NCI-H2196 (cell line): ENCODE data around the gene FBXW8.

Experiments used
- DNase-seq: peaks from one replicate; lab custom pipeline; 2025; ENCODE audit not compliant: unreplicated experiment; lab: John Stamatoyannopoulos, UW

The FBXW8 gene

DNA sequence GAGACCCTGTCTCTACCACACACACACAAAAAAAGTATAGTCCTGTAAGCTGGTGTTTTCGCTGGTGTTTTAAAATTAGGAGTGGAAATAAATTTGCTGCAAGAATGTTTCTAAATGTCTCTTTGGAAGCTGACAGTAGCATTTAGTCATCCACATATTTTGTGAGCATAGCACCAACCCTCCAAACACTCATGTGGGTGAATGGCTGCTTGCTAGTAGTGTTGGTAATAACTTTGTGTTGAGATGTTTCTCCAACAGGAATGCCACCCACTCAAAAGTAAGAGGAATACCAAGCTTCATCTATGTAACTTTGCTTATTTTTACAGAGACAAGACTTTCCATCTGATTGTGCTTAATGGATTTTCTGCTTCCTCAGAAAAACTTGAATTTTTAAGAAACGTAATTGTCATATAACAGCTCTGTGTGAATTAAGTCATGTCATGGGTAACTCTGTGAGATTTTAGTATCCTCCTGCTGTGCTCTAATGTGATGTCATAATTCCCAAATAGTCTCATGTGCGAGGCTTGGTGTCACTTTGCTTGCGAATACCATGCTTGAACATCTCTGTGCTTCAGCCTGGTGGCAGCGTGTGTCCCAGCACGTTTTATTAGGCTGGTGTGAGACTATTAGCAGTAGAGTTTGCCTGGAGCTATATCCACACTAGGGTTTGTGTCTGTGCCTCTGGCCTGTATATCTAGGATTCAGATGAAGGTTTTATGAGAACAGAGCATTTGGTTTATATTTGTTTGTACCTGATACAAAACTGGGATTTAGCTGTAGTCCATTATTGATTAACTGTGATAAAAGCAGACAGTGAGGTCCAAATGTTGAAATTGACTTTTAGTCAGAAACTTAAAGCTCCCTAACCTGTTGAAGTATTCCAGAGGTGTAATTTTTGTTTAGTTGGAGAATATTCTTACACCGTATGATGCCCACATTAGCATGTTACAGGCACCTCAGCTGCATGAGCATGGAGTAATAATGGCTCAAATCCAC is 80.5 kb downstream of the FBXW8 start:
- no peak for DNase-seq

DNA sequence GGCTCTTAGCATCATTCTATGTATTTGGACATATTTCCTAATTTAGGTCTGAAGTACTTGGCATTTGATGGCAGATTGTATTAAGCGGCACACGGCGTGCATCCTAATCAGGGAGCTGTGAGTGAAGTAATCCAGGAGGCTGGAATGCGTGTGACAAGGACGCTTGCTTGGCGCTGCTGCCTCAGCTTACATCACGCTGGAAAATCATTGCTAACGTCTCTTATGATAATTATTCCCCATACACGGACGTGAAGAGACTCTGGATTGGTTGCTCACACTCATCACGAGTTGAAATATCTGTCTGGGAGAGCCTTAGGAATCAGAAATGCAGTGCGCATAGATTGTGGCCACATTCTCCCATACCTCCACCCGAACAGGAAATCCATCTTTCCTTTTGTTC is 85.3 kb downstream of the FBXW8 start:
- DNase-seq, result no peak

DNA sequence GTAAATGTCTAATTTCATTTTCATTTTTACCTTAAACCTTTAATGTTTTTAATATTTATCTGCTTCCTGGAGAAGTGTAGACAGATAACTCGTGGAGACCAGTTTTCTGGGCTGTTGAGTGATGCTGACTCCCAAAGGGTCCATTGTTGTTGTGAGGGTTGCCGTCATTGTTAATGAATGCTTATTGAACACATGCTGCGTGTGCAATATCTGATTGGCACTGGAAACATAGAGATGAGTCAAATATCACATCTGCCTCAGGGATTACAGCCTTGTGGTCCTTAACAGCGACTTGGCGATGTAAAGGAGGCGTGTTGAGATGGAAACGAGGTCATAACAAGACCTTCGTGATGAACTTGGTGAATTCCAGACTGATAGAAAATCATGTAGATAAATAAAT is 85.9 kb downstream of the FBXW8 start:
- no peak for DNase-seq

DNA sequence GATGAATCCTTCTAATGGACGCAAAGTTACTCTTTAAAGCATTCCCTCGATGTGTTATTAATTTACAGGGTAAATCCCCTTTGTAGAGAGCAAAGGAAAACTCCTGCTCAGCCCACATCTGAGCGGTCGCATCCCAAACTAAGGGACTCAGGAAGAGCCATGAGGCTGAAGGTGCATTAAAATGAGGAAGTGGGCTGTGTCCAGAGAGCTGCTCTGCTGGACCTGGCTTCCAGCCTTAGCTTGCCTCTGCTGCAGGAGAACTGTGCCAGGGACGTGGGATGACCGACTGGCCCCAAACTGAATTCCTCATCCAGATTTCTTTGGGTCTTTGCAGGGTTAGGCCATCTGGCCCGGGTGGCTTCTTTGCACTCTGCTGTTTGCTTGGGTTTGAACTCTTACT is 88.3 kb downstream of the FBXW8 start:
- no peak for DNase-seq

DNA sequence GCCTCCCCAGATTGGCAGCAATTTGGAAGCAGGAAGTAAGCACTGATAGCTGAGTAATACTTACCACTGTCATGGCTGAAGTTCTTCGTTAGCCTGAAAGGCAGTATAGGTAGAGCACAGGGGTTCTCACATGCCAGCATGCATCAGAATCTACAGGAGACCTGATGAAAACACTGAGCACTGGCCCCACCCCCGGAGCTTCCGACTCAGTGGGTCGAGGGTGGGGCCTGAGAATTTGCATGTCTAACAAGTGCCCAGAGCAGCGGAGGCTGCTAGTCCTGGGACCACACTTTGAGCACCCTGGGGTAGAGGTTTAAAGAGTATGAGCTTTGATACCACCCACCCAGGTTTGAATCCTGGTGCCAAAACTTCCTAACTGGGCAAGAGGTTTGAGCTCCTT is 89.6 kb downstream of the FBXW8 start:
- no peak for DNase-seq

DNA sequence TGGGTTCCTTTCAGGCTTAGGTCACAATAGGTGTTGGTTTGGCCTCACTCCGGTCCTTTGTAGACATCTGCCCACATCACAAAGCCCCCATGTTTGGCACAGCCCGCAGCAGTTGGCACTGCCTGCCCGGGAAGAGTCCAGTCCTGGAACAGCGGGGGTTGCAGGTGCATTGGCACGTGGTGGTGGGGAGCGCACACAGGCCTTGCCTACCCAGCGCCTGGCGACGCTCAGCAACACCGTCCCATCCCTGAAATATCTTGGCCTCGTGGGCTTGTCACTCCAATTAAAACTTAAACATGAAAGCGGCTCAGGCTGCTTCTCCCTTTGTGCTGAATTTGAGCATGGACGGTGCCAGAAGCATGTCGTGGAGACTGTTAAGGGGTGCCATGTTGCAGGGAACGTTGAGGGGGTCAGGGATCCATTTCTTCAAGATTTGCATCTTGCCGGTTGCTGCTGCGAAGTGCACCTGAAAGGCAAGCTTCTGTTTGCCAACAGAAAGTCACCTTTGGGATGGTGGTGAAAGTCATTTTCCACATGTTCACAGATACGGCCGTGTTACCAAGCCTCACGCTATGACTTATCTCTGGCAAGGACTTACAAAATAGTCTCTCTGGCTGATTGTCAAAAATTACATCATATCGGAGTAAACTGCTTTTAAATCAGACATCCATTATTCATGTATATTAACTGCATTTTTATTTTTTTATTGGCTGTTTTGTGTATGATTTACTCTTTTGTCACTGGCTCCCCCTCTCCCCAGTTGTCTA is 91.5 kb downstream of the FBXW8 start:
- DNase-seq, result no peak

DNA sequence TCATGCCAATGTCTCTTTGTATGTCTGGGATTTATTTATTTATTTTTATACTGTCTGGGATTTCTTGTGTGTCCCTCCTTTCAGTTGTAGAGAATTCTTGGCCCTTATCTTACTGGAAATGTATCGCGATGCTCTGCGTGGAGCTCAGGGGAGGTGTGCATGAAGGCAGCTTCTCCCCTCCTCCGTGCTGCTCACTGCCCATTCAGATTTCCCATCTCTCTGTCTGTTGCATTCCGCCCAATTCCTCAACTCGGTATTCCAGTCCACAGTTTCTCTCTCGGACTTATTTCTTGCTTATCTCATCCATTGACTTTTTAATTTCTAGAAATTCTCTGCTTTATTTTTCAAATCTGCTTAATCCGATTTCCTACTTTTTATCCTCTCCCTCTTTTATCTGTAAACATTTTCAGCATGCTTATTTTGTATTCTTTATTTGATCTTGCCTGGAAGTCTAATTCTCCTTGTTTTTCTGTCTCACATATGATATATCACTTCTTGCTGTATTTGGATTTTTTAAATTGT is 93.2 kb downstream of the FBXW8 start:
- no peak for DNase-seq

DNA sequence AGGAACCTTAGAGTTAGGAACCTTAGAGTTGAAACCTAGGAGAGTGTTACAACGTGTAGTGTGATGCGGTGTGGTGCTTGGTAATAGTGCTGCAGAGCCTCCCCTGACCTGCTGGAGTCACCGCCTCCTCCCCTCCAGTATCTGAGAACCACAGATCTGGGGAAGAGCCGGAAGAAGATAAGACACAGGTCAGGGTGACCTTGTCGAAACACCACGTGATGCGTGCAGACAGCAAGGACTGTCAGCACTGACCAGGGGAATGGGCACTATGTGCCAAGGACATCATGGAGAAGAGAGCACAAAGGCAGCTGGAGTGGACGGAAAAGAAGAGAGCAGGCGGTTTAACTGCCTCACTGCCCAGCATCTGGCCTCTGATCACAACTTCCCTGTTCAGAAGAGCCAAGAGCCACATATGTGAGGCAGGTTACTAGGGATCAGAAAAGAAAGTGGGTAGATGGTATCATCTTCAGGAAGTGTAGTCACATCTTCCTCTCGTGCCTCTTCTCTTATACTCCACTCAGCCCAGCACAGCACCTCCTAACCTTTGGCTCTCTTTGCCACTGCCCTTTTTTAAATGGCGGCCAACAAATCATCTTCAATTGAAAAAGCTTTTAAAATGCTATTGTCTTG is 94.8 kb downstream of the FBXW8 start:
- DNase-seq, result no peak

DNA sequence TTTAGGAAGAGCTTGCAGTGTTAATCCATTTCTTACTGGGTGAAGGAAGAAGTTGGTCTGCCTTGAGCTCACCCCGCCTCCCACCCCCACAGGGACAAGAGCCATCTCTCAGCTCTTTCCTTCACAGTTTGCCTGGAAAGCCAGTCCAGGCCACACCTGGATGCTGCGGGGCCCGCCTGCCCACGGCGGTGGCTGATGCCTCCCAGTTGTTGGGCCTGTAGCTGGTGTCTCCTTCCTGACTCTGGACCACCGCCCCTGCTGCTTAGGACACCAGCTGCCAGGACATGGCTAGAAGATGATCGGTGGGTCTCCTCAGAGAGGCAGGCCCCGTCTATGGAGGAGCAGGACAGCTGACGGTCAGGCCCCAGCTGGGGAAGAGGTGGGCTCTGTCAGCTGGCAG is 95.6 kb downstream of the FBXW8 start:
- DNase-seq, result no peak

DNA sequence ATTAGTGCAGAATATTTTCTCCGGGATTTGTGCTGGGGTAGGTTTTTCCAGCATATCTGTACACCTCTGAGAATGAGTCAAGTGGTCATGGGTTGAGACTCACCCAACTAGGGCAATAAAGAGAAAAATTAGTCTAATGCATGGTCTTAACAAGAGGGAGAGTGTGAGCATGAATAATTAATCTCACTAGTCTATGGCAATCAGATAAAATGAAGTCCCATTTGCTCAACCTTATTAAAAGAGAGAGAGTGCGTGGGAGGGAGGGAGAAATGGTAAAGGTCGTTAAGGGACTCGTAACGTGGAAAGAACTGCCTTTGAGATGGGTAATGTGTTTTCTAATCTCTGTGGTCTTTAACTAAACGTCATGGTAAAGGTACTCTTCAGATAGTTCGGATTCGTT is 96.8 kb downstream of the FBXW8 start:
- no peak for DNase-seq

DNA sequence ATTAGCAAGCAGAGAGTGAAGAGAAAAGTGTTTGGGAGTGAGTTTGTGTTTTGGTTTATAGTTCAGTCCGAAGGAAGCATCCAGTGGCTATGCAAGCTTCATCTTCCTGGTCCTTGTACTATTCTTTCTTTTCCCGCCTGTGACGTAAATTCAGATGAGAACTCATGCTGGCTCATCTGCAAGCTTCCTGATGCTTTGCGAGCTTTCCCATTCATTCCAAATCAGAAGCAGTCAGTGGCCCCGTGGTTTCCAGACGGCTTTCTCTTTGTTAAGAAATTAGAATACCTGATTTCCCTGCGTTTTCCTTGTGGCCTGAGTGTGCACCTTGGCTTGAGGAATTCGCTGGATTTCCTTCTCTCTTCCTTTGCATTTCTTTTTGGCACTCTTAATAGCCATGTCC is 99.0 kb downstream of the FBXW8 start:
- DNase-seq, result no peak

DNA sequence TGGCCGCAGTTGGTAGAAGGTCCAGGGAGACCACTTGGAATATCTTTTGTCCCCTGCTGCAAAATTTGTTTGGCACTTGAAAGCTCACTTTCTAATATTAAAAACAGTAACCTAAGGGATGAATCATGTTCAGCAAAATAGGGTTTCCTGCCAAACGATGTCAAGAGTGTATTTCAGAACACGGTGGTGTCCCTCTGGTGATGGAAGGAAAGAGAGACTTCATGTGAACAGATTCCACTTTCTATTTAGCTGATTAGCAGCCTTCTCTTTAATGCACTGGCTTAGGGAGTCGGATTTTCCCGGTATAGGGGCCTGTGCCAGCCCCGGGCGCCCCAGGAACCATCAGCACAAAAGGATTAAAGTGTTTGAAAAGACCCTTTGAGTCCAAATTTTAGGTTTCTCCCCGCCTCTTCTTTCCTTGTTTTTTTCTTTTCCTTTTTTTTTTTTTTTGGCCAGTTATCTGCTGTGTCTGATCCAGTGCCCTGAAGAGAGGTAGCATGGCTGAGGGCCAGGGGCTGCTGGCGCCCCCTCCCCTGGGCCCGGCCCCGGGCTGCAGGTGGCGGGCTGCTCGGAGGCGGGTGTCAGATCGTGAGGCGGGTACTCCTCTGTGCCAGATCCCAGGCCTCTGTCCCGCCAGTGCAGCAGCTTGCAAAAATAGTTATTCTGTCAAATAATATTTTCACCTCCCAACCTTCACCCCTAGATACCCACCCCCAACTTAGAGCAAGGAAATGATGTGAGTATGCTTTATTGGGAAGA is 100.1 kb downstream of the FBXW8 start:
- DNase-seq, result no peak

DNA sequence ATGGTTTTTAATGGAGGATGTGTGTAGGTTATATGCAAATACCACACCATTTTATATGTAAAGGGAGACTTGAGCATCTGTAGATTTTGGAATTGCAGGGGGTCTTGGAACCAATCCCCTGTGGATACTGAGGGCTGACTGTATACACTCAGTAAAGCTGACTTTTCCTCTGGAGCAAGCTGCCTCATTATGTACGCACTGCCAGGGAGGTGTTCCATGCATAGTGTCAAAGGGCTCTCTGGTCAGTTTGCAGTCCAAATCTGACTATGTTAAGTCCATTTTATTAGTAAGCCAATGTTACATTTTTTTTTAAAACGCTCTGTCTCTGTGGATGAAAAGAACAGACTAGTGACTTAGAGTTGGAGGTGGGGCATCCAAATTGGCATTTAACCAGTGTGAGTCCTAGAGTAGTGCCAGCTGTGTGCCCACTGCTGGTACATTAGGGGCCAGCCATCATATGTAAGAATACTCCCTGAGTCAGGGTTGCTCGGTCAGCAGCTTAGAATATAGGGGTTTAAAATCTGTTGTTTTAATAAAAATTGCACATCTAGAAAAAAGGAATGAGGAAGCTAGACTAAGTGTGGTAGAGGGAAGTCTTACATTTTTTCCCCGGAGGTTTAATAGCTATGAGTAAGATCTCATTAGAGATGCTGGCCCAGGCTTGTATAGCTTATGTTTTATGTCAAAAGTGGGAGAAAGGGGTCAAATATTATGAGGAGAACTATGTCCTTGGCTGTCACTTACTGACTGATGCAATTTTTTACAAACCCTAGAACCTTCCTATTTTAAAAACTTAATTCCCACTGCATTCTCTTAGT is 101.4 kb downstream of the FBXW8 start:
- no peak for DNase-seq

DNA sequence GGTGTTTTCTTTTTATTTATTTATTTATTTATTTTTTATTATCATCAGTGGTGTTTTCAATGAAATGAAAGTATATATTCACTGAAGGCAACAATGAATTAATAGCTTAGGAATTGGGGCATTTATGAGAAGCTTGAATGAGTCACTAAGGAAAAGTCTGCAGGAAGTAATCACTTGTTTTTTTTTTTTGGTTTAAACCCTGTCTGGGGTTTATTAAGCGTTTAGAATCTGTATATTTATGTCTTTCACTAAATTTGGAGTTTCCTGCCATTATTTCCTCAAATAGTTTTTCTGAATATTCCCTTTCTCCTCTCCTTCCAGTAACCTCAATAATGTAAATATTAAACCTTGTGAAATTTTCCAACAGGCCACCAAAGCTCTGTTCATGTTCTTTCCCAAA is 103.0 kb downstream of the FBXW8 start:
- no peak for DNase-seq

DNA sequence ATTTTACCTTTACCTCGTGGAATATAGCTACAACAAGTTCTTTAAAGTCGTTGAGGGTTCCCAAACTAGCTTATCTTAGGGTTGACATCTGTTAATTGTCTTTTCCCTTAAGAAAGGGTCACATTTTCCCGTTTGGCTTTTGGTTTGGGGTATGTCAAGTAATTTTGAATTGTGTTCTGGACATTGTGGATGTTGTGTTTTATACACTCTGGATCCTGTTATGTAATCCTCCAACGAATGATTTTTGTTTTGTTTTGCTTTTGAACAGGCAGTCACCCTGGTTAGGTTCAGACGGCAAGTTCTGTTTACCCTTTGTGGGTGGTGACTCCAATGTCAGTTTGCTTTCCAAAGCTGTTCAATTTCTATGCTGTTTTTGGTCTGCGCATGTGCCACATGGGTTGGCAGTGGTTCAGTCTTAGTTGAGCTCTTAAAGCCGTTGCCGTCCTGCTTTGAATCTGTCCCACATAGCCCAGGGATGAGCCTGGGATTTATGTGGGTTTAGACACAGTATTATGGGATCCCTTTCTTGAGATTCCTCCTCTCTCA is 103.7 kb downstream of the FBXW8 start:
- no peak for DNase-seq

DNA sequence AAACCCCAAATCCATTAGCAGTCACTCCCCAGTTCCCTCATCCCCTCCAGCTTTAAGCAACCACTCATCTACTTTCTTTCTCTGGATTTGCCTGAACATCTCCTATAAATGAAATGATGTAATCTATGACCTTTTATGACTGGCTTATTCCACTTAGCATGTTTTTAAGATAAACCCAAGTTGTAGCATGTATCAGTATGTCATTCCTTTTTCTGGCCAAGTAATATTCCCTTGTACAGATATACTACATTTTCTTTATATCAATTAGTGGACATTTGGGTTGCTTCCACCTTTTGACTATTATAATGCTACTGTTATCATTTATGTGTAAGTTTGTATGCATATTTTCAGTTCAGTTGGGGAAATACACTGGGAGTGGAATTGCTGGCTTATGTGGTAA is 105.1 kb downstream of the FBXW8 start:
- DNase-seq, result no peak

DNA sequence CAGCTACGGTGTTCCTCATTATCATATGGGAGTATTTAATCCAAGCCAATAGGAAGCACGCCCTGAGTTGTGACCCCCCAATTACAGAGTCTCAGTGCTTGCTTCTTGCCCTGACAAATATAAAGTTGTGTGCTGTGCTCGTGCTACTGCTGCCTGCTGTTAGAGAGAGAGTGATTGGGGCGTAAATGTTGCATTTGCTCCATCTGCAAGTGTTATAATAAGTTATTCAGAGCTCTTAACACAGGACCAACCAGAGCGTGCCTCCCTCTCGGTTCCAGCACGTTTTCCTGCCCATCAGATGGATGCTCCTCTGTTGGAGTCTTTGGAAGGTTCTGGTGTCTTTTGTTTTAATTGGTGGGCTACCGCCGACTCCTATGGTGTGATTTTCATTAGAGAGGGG is 107.1 kb downstream of the FBXW8 start:
- DNase-seq, result no peak

DNA sequence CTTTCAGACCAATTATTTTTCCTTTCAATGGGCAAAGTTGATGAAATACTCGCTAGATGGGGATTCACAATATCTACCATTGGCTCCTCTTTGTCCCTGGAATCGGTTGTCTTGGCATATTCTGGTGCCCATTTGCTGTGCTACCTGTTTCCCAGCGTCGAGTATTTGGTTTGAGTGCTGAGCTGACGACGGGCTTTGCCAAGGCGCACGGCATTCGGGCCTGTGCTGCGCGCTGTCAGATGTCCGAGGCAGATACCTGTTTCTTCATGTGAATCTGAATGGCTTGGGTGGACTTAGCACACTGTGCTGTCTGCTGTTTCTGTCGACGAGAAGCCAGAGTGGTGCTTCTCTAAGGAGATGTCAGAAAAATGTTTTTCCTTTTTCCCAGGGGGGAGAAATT is 107.5 kb downstream of the FBXW8 start:
- DNase-seq, result no peak

DNA sequence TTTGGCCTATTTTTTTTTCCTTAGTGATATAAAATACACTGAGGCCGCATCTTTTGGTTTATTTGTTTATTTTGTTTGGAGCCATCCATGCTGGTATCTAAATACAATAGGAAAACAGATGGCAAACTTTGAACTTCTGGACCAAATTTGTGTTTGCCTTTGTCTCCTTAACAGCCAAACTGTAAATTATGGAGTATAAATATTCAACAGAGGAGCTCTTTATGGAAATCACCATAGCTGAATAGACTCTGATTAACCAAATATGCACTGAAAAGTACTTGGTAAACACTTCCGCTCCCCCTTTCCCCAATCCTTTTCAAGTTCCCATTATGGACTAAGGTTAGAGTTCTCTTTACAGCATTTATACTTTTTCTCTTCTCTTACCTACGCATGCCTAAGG is 107.9 kb downstream of the FBXW8 start:
- DNase-seq, result no peak

DNA sequence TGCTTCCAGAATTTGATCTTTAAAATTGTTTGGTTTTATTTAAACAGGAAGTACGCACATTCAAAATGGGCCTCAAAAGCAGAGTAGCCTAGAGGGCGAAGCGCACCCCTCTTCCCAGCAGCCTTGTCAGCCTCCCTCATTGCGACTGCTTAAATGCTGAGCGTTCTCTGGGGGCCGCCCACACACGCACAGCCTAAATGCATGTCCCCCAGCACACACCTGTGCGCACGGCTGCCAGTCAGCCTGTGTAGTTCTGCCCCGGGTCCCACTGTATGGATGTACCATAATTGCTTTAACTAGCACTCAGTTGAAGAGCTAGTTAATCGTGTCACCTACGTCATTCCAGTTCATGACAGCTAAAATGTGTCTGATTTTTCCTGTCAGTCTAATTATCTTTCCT is 109.1 kb downstream of the FBXW8 start:
- no peak for DNase-seq
